GM19328 (cell line): ENCODE measurements around the gene SGMS1.
"Not testable (repeated sequence)": the region's sequence is repeated elsewhere in the genome, so short reads cannot be mapped to it uniquely, and the experiment has no call there.

Source experiments
- ATAC-seq: cut with Tn5 transposase; IDR thresholded peaks from one replicate; pipeline ENCODE4 v1.9.1; 2021; ENCODE audit warnings: mild to moderate bottlenecking, moderate library complexity; ENCODE audit not compliant: unreplicated experiment

SGMS1 gene

DNA sequence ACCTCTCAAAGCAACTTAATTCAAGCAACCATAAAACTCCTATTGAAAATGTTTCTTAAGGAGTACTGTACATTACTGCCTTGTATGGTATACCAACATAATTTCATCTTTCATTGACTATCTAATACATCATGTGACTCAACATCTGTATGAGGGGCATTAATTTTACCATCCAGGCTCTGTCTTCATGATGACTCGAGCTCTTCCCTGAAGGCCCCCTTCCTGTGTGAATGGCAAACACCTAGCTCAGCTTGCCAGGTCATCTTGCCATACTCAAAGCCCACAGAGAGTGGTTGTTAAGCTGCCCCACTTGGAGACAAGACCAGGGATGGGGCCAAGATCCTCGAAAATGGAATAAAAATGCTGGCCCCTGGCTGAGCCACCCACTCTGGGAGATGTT is 82.4 kb downstream of the SGMS1 start:
- ATAC-seq, result no peak

DNA sequence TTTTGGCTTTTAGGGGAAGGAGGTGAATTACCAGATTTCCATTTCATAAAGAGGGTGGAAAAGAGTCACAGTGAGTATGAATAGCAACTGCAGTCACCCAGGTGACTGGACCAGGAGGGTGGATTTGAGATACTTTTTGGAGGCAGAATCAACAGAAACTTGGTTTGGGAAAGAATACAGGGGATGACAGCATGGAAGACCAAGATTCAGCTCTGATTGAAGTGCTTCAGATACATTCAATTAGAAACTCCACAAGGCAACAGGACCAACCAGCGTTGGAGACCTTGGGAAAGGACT is 83.0 kb downstream of the SGMS1 start:
- no peak for ATAC-seq

DNA sequence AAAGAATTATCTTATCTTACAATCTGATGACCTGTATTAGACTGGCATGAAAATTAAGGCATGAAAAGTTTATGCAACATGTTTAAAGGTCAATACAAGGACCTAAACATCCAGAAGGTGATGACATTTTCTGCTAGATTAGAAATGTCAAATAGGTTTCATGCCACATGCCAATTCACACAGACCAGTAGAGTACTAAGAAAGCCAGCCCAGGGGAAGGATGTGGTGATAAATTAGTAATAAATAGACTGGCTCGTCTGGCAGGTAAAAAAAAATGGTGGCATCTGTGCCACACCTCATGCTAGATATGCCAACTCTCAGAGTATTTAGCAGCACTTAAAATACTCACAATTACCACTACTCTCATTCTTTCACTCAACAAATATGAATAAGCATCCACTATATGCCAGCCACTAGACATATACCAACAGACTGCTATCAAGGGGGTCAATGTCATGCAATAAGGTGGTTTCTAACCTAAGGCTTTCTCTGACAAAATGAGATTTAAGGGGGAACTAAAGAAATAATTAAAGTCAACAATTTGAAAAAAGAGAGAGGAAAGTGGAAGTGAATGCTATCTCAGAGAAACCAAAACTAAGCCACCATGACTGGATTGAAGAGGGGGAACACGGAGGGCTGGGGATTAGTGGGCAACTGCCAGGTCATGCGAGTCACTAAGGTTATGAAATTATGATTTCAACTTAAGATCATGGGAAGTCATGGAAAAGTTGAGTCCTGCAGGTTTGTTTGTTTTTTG is 83.5 kb downstream of the SGMS1 start:
- ATAC-seq, result no peak

DNA sequence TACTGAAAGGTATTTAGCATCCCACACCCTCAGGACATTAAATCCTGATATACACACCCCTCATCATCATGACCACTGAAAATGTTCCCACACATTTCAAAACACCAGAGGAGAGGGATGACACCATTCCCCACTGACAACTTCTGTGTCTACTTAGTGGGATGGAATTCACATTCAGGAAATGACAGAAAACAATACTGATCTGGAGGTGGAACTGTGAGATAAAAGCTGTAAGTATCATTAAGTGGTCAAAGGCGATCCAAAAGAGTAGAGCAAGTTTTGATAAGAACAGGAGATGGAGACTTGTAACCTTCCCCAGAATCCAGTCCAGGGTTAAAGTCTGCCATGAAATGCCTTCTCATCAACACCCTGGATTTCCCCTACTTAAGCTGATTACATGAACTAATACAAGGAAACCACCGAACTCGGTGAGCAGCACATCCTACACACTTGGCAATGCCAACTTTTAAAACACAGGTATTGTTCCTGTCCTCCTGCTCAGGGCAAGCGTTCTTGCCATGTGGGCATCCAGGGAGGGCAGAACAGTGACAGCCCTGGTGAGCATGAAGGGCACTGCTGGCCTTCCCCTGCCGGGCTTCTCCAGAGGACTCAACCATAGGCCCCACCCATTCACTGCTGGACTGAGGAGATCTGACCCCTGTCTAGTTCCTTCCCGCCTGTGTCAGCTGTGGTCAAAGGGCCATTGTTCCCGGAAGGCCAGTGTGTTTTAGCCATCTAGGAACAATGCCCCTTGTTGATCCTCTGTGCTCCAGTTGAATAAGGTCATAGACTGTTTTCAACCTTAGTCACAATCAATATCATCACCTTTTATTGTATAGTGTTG is 85.0 kb downstream of the SGMS1 start:
- no peak for ATAC-seq

DNA sequence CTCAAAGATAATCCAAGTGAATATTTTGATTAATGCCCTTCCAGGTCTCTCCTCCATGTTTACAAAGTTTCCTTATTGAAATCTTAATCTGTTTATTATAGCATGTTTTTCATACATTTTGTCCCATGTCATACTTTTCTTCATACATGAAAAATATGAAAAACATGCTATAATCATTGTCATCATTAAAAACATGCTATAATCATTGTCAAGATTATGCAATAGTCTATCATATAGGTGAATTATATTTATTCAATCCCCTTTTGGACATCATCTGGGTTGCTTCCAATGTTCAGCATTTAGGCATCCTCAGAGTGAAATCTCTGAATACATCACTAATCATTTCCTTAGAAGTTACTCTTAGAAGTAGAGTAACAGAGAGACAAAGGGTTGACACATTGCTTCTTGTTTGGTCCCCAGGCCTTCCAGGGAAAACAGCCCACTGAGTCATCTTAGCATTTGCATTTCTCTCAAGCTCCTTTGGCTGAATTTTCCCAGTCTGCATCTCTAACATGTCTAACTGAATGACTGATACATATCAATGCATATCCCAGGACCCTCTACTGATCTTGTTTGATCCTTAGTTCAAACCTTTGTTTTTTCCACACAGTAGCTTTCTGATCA is 87.0 kb downstream of the SGMS1 start:
- ATAC-seq, result no peak

DNA sequence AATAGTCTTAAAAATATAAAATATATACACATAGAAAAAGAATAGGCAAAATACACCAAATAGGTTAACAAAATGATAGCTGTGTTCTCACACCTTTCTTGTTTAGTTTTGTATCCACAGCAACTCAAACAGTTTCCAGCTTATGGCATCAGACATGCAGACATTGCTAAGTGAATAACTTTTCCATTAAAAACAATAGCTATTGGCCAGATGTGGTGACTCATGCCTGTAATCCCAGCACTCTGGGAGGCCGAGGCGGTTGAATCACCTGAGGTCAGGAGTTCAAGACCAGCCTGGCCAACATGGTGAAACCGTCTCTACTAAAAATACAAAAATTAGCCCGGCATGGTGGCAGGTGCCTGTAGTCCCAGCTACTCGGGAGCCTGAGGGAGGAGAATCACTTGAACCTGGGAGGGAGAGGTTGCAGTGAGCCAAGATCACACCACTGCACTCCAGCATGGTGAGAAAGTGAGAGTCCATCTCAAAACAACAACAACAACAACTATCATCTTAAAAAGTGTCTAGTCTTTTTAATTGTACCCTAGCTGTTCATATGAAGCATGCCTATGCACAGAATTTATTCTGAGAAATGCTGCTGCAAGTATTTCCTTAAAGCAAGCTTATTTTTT is 88.9 kb downstream of the SGMS1 start:
- ATAC-seq, result not testable (repeated sequence)

DNA sequence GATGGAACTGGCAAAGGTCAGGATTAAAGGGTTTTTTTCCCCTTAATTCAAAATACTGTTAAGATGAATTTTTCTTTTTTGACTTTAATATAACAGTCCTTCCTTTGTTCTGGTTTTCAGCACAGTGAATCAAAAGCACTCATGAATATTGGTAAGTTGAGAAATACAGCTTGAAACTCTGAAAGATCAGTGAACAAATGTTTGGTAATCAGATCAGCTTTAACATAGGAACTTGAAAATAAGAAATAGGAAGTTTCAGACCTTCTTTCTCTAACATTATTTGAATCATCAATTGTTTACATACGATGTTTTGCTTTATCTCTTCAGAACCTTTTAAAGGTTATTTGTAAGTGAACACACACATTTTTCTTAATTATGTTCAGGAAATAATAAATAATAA is 90.5 kb downstream of the SGMS1 start:
- ATAC-seq, result no peak

DNA sequence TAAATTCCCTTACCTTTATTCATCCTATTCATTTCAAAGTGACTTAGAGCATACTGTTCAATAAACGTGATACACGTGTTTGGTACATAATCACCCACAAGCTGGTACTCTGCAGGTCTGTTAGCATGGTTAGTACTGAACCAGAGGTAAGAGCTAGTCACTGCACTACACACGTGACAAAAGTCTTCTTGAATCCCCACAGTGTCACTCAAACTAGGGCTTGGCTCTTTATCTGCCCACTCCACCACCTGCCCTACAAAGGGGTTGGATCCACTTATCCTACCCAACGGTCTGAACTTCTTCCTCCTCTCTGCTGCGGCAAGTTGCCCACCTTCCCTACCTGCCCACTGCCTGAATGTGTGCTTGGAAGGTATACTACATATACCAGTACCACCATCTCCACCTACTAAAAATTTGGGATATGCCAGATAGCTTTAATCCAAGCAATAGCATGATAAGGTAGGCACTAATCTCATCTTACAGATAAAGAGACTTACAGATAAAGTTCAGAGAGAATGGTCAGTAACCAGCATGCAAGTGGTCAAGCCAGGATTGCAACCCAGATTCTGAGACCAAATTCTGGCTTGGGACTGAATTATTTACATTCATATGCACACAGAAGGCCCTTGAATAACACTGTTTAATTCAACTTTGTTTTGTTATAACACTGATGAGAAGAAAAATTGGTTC is 92.2 kb downstream of the SGMS1 start:
- ATAC-seq, result no peak

DNA sequence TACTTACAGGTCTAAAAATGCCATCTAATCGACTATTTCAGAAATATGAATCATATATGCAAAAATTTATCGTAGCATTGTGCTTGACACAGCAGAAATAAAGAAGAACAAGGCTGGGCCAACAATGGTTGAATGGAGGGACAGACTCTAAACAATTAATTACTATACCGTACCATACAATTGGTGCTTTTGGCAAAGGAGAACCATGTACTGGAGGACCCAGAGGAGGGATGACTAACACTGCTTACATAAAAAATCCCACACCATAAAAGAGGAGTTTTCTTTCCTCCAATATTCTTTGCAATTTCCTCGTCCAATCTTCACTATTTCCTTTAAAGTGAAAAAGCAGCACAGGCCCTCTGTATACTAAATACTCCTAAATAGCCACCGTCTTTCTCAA is 94.1 kb downstream of the SGMS1 start:
- no peak for ATAC-seq

DNA sequence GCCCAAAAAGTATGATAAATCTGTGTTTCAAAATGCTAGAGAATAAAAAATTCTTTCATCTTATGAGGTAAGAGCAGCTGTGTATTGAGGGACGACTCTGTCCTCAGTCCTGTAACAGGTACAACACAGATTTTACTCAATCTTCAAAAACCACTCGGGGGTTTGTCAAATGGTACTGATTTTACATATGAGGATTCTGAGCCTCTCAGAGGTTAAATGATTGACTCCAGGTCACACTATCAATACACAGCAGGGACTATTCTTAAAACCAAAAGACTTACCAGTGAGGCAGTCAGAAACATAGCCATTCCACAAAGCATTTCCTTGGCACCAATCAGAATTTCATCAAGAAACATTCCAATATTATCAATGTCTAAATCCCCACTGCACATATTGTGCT is 95.5 kb downstream of the SGMS1 start:
- ATAC-seq, result no peak

DNA sequence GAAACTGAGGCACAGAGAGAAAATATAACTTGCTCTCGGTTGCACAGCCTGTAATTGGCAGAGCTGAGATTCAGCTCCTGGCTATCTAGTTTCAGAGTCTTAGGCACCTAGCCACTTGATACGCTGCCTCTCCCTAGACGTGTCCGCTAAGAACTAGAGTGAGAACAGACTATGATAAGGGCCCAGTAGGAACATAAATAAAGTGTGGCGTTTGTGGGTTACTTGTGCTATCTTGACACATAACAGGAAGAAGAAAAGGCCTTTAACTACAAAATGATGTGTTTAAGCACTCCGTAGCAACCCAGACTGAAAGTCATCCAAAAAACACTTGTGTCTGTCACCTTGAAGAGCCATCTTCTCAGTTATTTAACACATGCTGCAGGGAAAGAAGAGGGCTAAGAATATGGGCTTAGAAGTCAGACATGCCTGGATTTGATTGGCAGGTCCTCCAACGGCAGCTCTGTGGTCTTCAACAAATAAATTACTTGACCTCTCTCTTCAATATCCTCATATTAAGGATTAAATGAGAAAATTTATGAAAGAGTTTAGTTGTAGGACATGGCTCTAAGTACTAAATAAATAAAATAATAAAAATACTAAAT is 96.2 kb downstream of the SGMS1 start:
- ATAC-seq, result no peak

DNA sequence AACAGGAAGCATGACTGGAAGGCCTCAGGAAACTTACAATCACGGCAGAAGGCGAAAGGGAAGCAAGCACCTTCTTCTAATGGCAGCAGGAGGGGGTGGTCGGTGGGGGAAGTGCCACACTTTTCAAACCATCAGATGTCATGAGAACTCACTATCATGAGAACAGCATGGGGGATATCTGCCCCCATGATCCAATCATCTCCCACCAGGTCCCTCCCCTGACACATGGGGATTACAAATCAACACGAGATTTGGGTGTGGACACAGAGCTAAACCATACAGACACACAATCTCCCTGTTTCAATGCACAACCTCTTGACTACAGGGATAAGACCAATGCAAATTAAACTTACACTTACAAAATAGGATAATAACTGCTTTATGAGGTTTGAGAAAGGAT is 97.6 kb downstream of the SGMS1 start:
- no peak for ATAC-seq

DNA sequence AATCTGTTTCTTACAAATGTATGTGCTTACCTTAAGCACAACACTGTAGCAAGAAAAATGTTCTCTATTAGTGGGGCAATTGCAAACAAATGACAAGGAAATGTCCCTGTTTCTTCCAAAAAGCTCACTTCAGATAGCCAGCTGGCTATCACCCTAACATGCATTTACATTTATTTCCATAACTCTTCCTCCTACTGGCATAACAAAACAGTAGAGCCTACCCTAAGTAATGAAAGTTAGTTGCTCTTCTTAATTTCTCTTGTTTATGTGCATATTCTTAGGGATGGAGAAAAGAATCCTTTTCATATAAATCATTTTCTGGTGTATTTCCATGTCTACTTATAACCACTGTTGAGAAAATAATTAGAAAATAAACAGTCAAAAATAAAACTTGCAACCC is 100.4 kb downstream of the SGMS1 start:
- ATAC-seq, result no peak

DNA sequence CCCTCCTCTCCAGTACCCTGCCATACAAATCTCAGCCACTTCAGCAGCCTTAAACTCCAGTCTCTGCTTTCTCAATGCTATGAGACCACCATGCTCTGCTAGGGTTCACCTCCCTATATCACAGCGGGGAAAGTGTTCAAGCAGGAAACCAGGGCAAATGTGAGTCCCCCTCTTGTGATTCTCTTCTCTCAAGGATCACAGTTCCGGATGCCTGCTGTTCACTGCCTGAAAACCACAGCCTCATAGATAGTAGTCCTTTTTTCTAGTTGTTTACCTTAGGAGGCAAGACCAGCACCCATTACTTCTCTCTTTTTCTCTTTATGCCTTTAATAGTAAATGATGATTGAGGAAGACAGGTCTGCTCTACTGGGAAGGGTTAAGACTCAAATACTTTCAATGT is 100.8 kb downstream of the SGMS1 start:
- ATAC-seq, result no peak

DNA sequence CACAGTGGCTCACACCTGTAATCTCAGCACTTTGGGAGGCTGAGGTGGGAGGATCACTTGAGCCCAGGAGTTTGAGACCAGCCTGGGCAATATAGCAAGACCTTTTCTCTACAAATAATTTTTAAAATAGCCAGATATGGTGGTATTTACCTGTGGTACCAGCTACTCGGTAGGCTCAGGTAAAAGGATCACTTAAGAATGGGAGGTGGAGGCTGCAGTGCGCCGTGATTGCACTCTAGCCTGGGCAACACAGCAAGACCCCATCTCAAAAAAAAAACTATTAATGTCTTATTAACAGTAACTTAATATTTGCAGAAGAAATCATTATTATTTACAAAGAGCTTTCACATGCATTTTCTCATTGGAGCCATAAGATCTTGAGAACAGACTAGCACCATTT is 103.6 kb downstream of the SGMS1 start:
- no peak for ATAC-seq

DNA sequence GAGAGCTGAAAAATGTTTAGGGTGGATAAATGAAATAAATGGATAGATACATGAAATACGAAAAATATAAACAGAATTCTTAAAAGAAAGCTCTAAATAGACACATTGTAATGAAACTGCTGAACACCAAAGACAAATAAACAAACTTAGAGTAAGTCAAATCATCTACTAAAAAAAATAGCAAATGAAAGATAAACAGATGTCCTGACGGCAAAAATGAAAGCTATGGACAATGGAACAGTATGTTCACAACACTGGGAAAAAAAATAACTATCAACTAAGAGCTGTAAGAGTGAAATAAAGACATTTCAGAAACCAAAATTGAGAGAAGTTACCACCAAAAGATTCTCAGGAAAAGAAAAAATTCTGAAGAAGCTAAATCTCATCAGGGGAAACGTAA is 106.1 kb downstream of the SGMS1 start:
- no peak for ATAC-seq

DNA sequence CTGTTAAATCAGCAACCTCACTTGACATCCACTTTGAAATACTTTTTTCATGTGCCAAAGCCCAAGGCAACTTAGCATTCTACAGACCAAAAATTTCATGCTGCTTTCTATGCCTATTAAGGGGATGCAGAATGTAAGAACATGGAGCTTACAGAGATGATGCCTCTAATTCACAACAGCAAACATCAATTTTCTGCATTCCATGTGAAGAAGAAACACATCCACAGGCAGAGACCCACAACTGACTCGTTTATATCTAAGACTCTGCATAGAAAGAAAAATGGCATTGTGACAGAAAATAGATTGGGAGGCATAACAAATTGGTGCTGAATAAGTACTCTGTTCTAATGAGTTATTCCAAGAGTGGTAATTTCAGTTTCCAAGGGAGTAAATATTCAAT is 107.6 kb downstream of the SGMS1 start:
- no peak for ATAC-seq

DNA sequence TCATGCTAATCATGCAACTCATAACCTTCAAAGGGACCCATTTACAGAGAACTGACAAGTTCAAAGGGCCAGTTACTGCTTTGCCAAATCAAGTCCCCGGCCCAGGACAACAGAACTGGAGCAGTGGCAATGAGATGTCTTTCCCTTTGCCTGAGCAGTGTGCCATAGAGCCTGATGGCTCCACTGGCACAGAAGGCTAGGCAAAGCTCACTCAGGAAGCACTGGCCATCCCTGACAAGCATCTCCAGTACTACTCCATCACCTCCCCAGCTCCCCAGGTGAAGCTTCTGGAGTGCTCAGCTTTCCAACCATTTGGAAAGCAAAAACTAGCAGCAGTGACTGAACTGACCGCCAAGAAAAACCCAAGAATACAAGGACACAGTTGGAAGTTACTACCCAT is 108.3 kb downstream of the SGMS1 start:
- ATAC-seq, result no peak

DNA sequence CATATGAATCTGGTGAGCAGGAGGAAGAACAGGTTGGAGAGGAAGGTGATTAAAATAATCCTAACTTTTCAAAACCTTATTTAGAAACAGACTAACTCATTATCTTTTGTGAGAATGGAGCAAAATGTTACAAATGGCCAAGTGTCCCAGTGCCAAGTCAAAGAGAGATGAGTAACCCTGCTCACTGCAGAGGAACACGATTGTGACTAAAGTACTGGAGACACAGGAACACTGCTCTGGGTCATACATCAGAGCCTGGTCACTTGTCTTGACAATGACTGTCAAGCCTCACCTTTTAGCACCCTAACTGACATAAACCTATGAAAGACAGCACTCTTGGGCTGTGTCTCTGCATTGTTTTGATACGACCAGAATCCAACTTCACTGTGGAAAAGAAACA is 108.8 kb downstream of the SGMS1 start:
- ATAC-seq, result no peak

DNA sequence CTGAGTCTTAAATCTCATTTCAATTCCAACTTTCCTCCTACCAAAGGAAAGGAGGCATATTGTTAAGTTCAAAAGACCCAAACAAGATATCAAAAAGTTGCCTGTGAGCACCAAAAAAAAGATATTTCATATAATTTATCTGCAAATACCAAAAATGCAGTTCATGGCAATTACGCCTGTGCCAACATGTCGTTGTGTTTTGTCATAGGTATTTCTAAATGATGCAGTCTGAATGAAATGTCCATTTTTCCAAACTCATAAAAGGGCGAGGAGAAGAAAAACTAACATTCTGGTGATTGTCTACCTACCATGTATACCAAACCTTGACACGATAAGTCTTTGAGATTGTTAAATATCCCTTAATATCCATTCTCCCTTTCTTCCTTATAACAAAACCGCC is 109.8 kb downstream of the SGMS1 start:
- no peak for ATAC-seq
